Effector CD4-positive, alpha-beta T cell (primary cell): Measurements from ENCODE around the gene PTH2R.
"Not testable (repeated sequence)": the region's sequence is repeated elsewhere in the genome, so short reads cannot be mapped to it uniquely, and the experiment has no call there.

Experiments used
- DNase-seq: peaks from one replicate; pipeline ENCODE4 v3.0.0-alpha.2; 2020

The PTH2R gene

DNA sequence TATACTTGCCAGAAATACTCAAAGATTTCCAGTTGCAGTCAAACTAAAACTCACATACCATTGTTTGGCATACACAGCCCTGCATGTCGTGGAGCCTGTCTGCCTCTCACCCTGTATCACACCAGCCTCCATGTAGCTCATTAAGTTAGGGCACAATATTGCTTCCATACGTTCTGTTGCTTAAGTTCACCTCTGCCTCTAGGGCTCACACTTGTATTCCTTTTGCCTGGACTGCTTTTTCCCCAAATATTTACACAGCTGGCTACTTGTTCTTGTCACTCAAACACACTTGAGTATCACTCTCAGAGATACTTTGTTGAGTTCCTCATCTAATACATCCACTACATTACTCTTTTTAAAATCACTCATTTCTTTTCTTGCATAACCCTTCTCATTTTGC is 83.1 kb downstream of the PTH2R start:
- DNase-seq = no peak

GRCh38 chr2:208490492-208490891 is 83.9 kb downstream of the PTH2R start:
- no peak for DNase-seq

DNA sequence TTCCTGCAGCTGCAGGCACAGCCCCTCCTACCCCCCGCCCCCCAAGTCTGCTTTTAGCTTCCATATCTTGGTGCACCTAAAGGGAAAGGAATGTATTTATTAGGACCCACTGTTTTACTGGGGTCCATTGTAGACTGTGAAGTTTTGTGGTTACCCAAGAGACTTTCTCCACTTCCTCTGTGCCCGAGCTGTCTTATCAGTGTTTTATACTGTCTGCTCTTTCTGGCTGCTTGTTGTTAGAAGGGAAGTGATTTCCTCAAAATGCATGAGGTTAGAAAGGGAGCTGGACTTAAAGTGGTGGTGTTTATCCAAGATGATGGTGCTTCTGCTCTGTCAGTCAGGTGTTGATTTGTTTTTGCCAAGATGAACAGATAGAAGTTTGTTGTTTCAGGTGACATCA is 85.0 kb downstream of the PTH2R start:
- no peak for DNase-seq

DNA sequence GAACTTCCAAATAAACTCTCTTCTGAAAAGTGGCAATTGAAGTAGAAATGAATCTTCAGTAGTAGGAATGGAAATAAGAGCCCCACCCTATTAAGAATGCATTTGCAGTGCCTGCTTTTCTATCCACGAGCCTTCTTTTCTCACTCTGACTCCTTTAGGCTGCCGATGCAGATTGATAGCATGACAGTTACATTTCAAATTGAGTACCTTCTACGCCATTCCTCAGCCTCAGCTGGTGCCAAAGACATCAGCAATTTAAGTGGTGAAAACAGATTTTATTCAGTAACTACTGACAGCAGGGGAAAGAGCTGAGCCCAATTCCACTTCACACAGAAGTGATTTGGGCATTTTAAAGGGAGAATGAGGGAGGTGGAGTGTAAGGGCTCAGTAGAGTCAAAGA is 85.5 kb downstream of the PTH2R start:
- no peak for DNase-seq

DNA sequence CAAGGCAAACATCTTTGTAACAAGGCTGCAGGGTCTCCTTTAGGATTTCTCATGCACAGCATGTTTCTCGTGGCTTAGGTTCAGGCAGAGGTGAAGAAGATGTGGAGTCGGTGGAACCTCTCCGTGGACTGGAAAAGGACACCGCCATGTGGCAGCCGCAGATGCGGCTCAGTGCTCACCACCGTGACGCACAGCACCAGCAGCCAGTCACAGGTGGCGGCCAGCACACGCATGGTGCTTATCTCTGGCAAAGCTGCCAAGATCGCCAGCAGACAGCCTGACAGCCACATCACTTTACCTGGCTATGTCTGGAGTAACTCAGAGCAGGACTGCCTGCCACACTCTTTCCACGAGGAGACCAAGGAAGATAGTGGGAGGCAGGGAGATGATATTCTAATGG is 86.6 kb downstream of the PTH2R start:
- DNase-seq = no peak

DNA sequence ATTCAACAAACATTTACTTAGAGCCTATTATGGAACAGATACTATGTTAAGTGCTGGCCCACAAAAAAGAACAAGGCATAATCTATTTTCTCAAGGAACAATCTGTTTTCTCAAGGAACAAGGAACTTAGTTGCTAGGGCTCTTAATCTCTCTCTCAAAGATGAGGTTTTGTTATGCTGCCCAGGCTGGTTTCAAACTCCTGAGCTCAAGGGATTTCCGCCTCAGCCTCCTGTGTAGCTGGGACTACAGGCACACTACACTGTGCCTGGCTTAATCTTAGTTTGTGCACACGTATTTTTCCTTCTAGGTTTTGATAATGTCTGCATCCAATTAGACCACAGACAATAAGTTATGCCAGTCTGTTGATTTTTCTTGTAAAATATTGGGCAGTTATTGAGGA is 89.5 kb downstream of the PTH2R start:
- no peak for DNase-seq

- no peak for DNase-seq
Observed at GRCh38 chr2:208501206-208501605, 94.6 kb downstream of the PTH2R start.

- no peak for DNase-seq
Observed at GRCh38 chr2:208502288-208502687, 95.7 kb downstream of the PTH2R start.

GRCh38 chr2:208505365-208505764 is 98.8 kb downstream of the PTH2R start:
- not testable (repeated sequence) for DNase-seq

DNA sequence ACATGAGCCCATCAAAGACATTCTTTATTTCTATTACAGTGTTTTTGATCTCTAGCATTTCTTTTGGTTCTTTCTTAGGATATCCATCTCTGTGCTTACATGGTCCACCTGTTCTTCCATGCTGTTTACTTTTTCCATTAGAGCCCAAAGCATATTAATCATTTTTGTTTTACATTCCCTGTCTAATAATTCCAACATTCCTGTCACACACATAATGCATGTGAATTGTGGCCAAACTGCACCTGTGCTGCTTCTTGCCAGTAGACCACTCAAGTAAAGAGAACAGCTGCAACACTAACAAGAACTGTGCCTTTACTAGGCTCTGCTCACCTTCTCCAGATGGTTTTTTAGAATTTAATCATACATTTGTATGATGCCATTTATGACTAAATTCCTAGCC is 103.0 kb downstream of the PTH2R start:
- DNase-seq = no peak

DNA sequence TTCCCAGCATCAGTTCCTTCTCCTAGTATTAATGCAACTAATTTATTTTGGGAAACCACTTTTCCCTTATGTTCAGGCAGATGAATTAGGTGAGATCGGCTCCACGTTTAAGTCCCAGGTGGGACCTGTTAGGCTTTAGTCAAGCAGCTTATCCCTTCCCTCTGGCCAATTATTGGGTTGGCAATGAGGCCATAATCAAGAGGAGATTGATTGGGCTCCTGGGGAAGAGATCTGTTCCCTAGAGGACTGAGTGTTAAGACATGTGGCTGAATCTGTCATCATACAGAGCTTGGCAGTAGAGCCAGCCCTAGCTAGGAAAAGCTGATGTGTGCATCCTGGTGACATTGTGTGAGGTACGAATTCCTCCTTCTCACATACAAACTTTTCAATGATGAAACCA is 104.4 kb downstream of the PTH2R start:
- no peak for DNase-seq

GRCh38 chr2:208511573-208511972 is 105.0 kb downstream of the PTH2R start:
- DNase-seq = no peak

- no peak for DNase-seq
Observed at GRCh38 chr2:208515099-208515498, 108.5 kb downstream of the PTH2R start.

GRCh38 chr2:208523069-208523468 is 116.5 kb downstream of the PTH2R start:
- DNase-seq = not testable (repeated sequence)

DNA sequence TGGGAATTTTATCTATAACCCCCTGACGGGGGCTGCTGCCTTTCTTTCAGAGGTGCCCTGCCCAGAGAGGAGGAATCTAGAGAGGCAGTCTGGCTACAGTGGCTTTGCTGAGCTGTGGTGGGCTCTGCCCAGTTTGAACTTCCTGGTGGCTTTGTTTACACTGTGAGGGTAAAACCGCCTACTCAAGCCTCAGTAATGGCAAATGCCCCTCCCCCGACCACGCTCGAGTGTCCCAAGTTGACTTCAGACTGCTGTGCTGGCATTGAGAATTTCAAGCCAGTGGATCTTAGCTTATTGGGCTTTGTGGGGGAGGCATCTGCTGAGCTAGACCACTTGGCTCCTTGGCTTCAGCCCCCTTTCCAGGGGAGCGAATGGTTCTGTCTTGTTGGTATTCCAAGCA is 118.6 kb downstream of the PTH2R start:
- DNase-seq = not testable (repeated sequence)

GRCh38 chr2:208529796-208530195 is 123.2 kb downstream of the PTH2R start:
- DNase-seq = no peak

- no peak for DNase-seq
Observed at GRCh38 chr2:208531361-208531760, 124.8 kb downstream of the PTH2R start.

GRCh38 chr2:208535578-208535977 is 129.0 kb downstream of the PTH2R start:
- DNase-seq = not testable (repeated sequence)

DNA sequence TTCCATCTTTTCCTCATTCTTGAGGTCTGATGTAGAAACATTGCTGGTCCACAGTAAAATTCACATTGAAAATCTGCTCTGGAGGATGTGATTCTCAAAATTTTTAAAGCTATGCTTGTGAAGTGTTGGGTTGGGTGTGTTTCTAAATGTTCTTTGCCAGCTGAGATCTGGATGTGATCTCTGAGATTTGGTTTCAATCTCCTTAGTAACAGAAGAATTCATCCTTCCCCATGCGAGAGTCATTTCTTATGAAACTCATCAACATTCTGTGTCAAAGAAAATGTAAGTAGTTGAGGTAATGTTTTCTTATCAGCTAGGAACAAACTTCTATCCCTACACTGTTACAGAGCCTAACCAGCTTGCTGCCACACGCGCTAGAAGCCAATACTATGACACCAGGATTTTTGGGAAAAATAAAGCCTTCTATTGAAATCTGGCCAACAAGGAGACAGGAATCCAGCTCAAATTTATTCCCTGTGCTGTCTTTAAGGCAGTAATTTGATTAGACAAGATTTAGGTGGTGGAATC is 134.9 kb downstream of the PTH2R start:
- DNase-seq = no peak

GRCh38 chr2:208541989-208542464 is 135.4 kb downstream of the PTH2R start:
- no peak for DNase-seq

DNA sequence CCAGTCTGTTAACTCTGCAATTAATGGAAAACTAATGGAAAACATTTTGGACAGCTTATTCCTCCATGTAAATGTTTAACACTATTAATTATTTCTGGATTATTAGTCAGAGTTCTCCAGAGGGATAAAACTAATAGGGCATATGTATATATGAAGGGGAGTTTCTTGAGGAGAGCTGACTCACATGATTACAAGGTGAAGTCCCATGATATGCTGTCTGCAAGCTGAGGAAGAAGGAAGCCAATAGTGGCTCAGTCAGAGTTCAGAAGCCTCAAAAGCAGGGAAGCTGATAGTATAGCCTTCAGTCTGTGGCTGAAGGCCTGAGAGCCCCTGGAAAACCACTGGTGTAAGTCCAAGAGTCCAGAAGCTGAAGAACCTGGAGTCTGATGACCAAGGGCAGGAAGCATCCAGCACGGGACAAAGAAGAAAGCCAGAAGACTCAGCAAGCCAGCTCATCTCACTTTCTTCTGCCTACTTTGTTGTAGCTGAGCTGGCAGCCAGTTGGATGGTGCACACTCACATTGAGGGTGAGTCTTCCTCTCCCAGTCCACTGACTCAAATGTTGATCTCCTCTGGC is 136.0 kb downstream of the PTH2R start:
- DNase-seq = no peak
